OCI-LY3 (cell line): ENCODE results near the gene ARHGEF25.

Experiments
- H2AFZ ChIP-seq: fragments of 200-600, 300-600 bp; shearing (Covaris generic); 2 replicates; pipeline ENCODE4 v1.6.0; 2014; ENCODE audit warnings: antibody characterized with exemption, low read depth, low read length
- H3K27ac ChIP-seq: fragments of 200-600, 300-600 bp; sonication (generic); 2 replicates; pipeline ENCODE4 v1.5.1; 2014; ENCODE audit warnings: mild to moderate bottlenecking, low read length, moderate library complexity, mixed read lengths
- H3K27me3 ChIP-seq: fragments of 200-600, 300-600 bp; sonication (generic); 2 replicates; pipeline ENCODE4 v1.6.1; 2014; ENCODE audit warnings: low read depth, low read length, mixed read lengths
- H3K36me3 ChIP-seq: fragments of 200-600, 300-600 bp; sonication (generic); replicated peaks from 2 replicates; pipeline ENCODE3; 2014; ENCODE audit warnings: low read depth, low read length, mixed read lengths
- H3K4me1 ChIP-seq: fragments of 300-600, 200-600 bp; sonication (generic); 2 replicates; pipeline ENCODE4 v1.6.1; 2014; ENCODE audit warnings: low read length, mixed read lengths
- H3K4me2 ChIP-seq: fragments of 200-600, 300-600 bp; sonication (generic); 2 replicates; pipeline ENCODE4 v1.6.1; 2014; ENCODE audit warnings: low read length, mixed read lengths
- H3K4me3 ChIP-seq: fragments of 300-600, 200-600 bp; sonication (generic); 2 replicates; pipeline ENCODE4 v1.5.1; 2014; ENCODE audit warnings: antibody characterized with exemption, mild to moderate bottlenecking, low read length, moderate library complexity
- H3K79me2 ChIP-seq: fragments of 300-600, 200-600 bp; shearing (Covaris generic); 2 replicates; pipeline ENCODE4 v1.6.1; 2014; ENCODE audit warnings: mild to moderate bottlenecking, low read length, mixed read lengths
- H3K9ac ChIP-seq: fragments of 300-600, 200-600 bp; shearing (Covaris generic); 2 replicates; pipeline ENCODE4 v1.6.0; 2014; ENCODE audit warnings: mild to moderate bottlenecking, low read length, moderate library complexity
- H3K9me3 ChIP-seq: fragments of 200-600, 300-600 bp; shearing (Covaris generic); 2 replicates; pipeline ENCODE4 v1.6.1; 2014; ENCODE audit warnings: low read length, mixed read lengths; ENCODE audit not compliant: insufficient read depth
- H4K20me1 ChIP-seq: fragments of 200-600, 300-600 bp; sonication (generic); 2 replicates; pipeline ENCODE4 v1.6.1; 2016; ENCODE audit warnings: low read length, mixed read lengths; ENCODE audit not compliant: insufficient read depth
- CTCF ChIP-seq: fragments of 200-600, 300-600 bp; sonication (generic); IDR thresholded peaks from 2 replicates; pipeline ENCODE4 v1.5.1; 2014; ENCODE audit warnings: antibody characterized with exemption, low read length, low read depth
- EZH2phosphoT487 ChIP-seq: fragments of 200-600 bp; shearing (Covaris generic); IDR thresholded peaks from 2 replicates; pipeline ENCODE4 v1.6.1; 2018; ENCODE audit warnings: antibody characterized with exemption, mixed run types, low read depth

Gene ARHGEF25

GRCh38 chr12:57604454-57604991 is 6.7 kb upstream of the ARHGEF25 start, which contains the start of gene DTX3:
Gene DTX3, plus strand, starts transcription at chr12:57604824. Its CDS starts 1,694 bp downstream, at chr12:57606518.
- Histone ChIP-seq H3K79me2 (peaks cover 11% of the 10 kb centered on the region), H3K4me2 (peak within 1 kb of the TSS; percentile 100), H3K4me1 (peaks cover 13% of the 10 kb centered on the region), H2AFZ (peak within 1 kb of the TSS; percentile 95), H3K9me3 (no peaks in the 10 kb centered on the region), H3K27ac (peak within 1 kb of the TSS; percentile 52), H3K36me3 (peaks cover 10% of the 10 kb centered on the region), H3K27me3 (no peaks in the 10 kb centered on the region), H4K20me1 (no peaks in the 10 kb centered on the region), H3K4me3 (peak within 1 kb of the TSS; percentile 100), H3K9ac (peak within 1 kb of the TSS; percentile 97)
- TF ChIP-seq CTCF (no peak), EZH2phosphoT487 (no peak)

- Histone ChIP-seq H3K4me2 (peak overlapping the region; percentile 100), H3K27ac (peak overlapping the region; percentile 52), H3K9me3 (no peaks in the 10 kb centered on the region), H3K79me2 (peaks cover 11% of the 10 kb centered on the region), H3K27me3 (no peaks in the 10 kb centered on the region), H3K4me1 (peaks cover 13% of the 10 kb centered on the region), H3K4me3 (peak overlapping the region; percentile 100), H4K20me1 (no peaks in the 10 kb centered on the region), H3K36me3 (peaks cover 10% of the 10 kb centered on the region), H3K9ac (peak overlapping the region; percentile 97), H2AFZ (peak overlapping the region; percentile 82)
- no peak for TF ChIP-seq CTCF
- no peak for TF ChIP-seq EZH2phosphoT487
Observed at GRCh38 chr12:57604992-57605810, 6.0 kb upstream of the ARHGEF25 start.

DNA sequence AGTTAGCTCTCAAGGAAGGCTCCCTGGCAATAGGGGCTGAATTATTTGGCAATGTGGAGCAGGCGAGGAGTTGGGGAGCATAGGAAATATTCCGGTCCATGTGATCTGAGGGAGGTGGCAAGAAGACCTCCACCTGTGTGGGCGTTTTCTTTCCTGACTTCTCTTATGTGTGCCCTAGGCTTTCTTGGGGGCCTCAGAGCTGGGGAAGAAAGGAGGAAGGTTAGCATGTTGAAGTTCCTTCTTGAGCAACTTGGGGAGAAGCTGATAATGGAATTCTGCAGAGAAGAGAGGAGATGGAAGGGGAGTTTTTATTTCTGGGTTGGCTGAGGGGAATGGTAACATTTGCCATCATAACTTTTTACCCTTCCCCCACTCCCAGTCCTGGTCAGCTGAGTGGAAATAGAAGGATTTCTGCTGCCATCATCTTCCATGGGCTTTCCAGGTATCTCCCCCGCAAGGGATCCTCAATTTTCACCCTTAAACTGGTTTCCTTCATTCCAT is 5.4 kb upstream of the ARHGEF25 start:
- Histone ChIP-seq H3K9me3 (no peaks in the 10 kb centered on the region), H3K79me2 (peaks cover 11% of the 10 kb centered on the region), H3K4me1 (peaks cover 15% of the 10 kb centered on the region), H4K20me1 (no peaks in the 10 kb centered on the region), H3K27ac (no peak overlapping the region), H3K9ac (no peak overlapping the region), H3K36me3 (peaks cover 10% of the 10 kb centered on the region), H2AFZ (no peak overlapping the region), H3K4me2 (peak overlapping the region; percentile 100), H3K4me3 (peak overlapping the region; percentile 100; the same call in 1 of the 2 replicates), H3K27me3 (no peaks in the 10 kb centered on the region)
- no peak for TF ChIP-seq CTCF
- no peak for TF ChIP-seq EZH2phosphoT487

DNA sequence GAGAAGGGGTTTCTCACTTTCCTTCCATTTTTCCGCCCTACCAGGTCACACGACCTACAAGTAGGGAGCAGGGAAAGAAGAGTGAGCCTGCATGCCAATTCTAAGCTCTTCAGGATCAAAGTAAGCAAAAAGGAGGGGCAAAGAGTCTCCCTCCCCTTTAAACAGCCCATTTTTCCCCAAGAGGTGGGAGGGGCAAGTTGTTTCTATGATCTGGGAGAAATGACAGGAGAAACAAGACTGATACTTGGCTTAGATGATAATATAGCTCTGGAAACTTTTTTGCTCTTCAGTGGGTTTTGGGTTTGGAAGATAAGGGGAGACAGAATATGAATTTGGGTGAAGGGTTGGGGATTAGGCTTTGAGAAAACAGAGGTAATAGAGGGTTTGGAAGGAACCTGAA is 4.8 kb upstream of the ARHGEF25 start:
- H3K27ac ChIP-seq = no peak overlapping the region
- H3K4me2 ChIP-seq = no peak overlapping the region
- peaks cover 18% of the 10 kb centered on the region for H3K4me1 ChIP-seq
- peaks cover 11% of the 10 kb centered on the region for H3K79me2 ChIP-seq
- H3K9ac ChIP-seq = no peak overlapping the region
- TF ChIP-seq CTCF (no peak), EZH2phosphoT487 (no peak)
- H3K4me3 ChIP-seq = no peak overlapping the region
- no peaks in the 10 kb centered on the region for H4K20me1 ChIP-seq
- no peaks in the 10 kb centered on the region for H3K9me3 ChIP-seq
- peaks cover 10% of the 10 kb centered on the region for H3K36me3 ChIP-seq
- no peaks in the 10 kb centered on the region for H3K27me3 ChIP-seq
- H2AFZ ChIP-seq = no peak overlapping the region
